Chondrocyte (in vitro differentiated cells): Measurements from ENCODE around the gene MED28. TPM values are rescaled to one million over a fixed set of nuclear protein-coding genes. Genes with fewer than 3 reads are reported as not detected.

Experiments
- DNase-seq: peaks from one replicate; pipeline ENCODE4 v3.0.0; 2021; ENCODE audit warnings: mixed read lengths, low spot score
- H3K27ac Mint-ChIP-seq: one replicate; pipeline ENCODE4 v1.8.0; 2021; ENCODE audit warnings: mild to moderate bottlenecking, moderate library complexity, mixed read lengths; ENCODE audit not compliant: unreplicated experiment
- H3K27me3 Mint-ChIP-seq: 2 replicates; pipeline ENCODE4 v1.8.0; 2021; ENCODE audit warnings: low read depth, mixed read lengths
- H3K36me3 Mint-ChIP-seq: 2 replicates; pipeline ENCODE4 v1.8.0; 2021; ENCODE audit warnings: low read depth, mixed read lengths
- H3K4me1 Mint-ChIP-seq: 2 replicates; pipeline ENCODE4 v1.8.0; 2021; ENCODE audit warnings: low read depth, mild to moderate bottlenecking, mixed read lengths
- H3K4me3 Mint-ChIP-seq: one replicate; pipeline ENCODE4 v1.8.0; 2021; ENCODE audit warnings: mild to moderate bottlenecking, moderate library complexity, mixed read lengths; ENCODE audit not compliant: unreplicated experiment
- H3K9me3 Mint-ChIP-seq: 2 replicates; pipeline ENCODE4 v1.8.0; 2021; ENCODE audit warnings: low read depth, mixed read lengths
- CTCF ChIP-seq: fragments of 200-600 bp; sonication (generic); IDR thresholded peaks from 2 replicates; pipeline ENCODE4 v1.5.0; 2021; ENCODE audit warnings: antibody characterized with exemption, mild to moderate bottlenecking, moderate library complexity
- total RNA-seq: library from RNA; stranded (reverse); gene quantifications from 3 replicates; pipeline ENCODE4 v1.2.1, GENCODE V29; 2021

MED28 gene
- total RNA-seq, 1 donor from 2014 or later = 29.8 TPM

GRCh38 chr4:17583941-17584340 lies 30.5 kb upstream of the MED28 start:
- Mint-ChIP-seq H3K9me3 (no peaks in the 10 kb centered on the region), H3K4me1 (peaks cover 8% of the 10 kb centered on the region), H3K4me3 (no peak overlapping the region), H3K36me3 (peaks cover 26% of the 10 kb centered on the region), H3K27ac (no peak overlapping the region), H3K27me3 (no peaks in the 10 kb centered on the region)
- TF ChIP-seq CTCF = no peak
- no peak for DNase-seq

GRCh38 chr4:17584521-17585213 lies 29.8 kb upstream of the MED28 start:
- H3K4me3 Mint-ChIP-seq = no peak overlapping the region
- no peak for TF ChIP-seq CTCF
- H3K36me3 Mint-ChIP-seq = peaks cover 27% of the 10 kb centered on the region
- H3K27me3 Mint-ChIP-seq = no peaks in the 10 kb centered on the region
- H3K27ac Mint-ChIP-seq = no peak overlapping the region
- peaks cover 8% of the 10 kb centered on the region for H3K4me1 Mint-ChIP-seq
- no peaks in the 10 kb centered on the region for H3K9me3 Mint-ChIP-seq
- DNase-seq = no peak

GRCh38 chr4:17587094-17587822 lies 27.2 kb upstream of the MED28 start:
- no peak for DNase-seq
- Mint-ChIP-seq H3K4me1 (no peaks in the 10 kb centered on the region), H3K9me3 (no peaks in the 10 kb centered on the region), H3K4me3 (no peak overlapping the region), H3K27me3 (no peaks in the 10 kb centered on the region), H3K27ac (no peak overlapping the region), H3K36me3 (peaks cover 34% of the 10 kb centered on the region)
- TF ChIP-seq CTCF = no peak

- no peaks in the 10 kb centered on the region for H3K4me1 Mint-ChIP-seq
- no peak overlapping the region for H3K27ac Mint-ChIP-seq
- H3K27me3 Mint-ChIP-seq = no peaks in the 10 kb centered on the region
- no peak for TF ChIP-seq CTCF
- H3K9me3 Mint-ChIP-seq = no peaks in the 10 kb centered on the region
- H3K4me3 Mint-ChIP-seq = no peak overlapping the region
- no peak for DNase-seq
- H3K36me3 Mint-ChIP-seq = peaks cover 31% of the 10 kb centered on the region
These were observed 25.1 kb upstream of the MED28 start for GRCh38 chr4:17589355-17589754.

GRCh38 chr4:17595471-17596005 lies 18.9 kb upstream of the MED28 start:
- Mint-ChIP-seq H3K27ac (no peak overlapping the region), H3K27me3 (no peaks in the 10 kb centered on the region), H3K4me1 (no peaks in the 10 kb centered on the region), H3K9me3 (no peaks in the 10 kb centered on the region), H3K36me3 (peaks cover 26% of the 10 kb centered on the region), H3K4me3 (no peak overlapping the region)
- DNase-seq = no peak
- TF ChIP-seq CTCF = no peak
